Transverse colon (tissue), 4 donors: ENCODE data around the gene MTARC2.

Experiments used
- CTCF ChIP-seq, 5 experiments: fragments of 200-600 bp in 3 of 5; fragments of 450-650 bp in 2 of 5; sonication (generic) in 3 of 5; IDR thresholded peaks; 1 replicate in 2 of 5; 2 replicates in 3 of 5; pipeline ENCODE4 v1.5.1; 2016 to 2017; ENCODE audit warnings: antibody characterized with exemption in 5 of 5, inconsistent platforms in 3 of 5, mild to moderate bottlenecking in 2 of 5, moderate library complexity in 1 of 5
- EP300 ChIP-seq: sonication (generic); formaldehyde crosslinking; IDR thresholded peaks from one replicate; pipeline ENCODE4 v1.6.1; 2017; ENCODE audit warnings: antibody characterized with exemption, low read depth
- POLR2A ChIP-seq: fragments of 450-650 bp; IDR thresholded peaks from one replicate; pipeline ENCODE4 v1.6.1; 2016; ENCODE audit warnings: antibody characterized with exemption, mild to moderate bottlenecking, moderate library complexity
- POLR2AphosphoS5 ChIP-seq, 3 donors: sonication (generic); formaldehyde crosslinking; IDR thresholded peaks; one replicate each; pipeline ENCODE4 v1.6.1; 2016; ENCODE audit warnings: antibody characterized with exemption in 3 of 3

GRCh38 chr1:220833436-220833835, 85.3 kb downstream of the MTARC2 start:
- no peak for TF ChIP-seq CTCF (IDR thresholded peaks at IDR 0.05)
- no peak for TF ChIP-seq POLR2AphosphoS5 (IDR thresholded peaks at IDR 0.05)
- no peak for TF ChIP-seq POLR2A
- TF ChIP-seq EP300, result no peak
